A549 (cell line): Measurements from ENCODE around the gene AXL.

Experiments
- CBX8 ChIP-seq: fragments of 200-600 bp; sonication (generic); IDR thresholded peaks from 2 replicates; pipeline ENCODE4 v1.6.1; 2016
- CHD2 ChIP-seq: fragments of 150-350 bp; IDR thresholded peaks from 2 replicates; pipeline ENCODE4 v1.6.1; 2014; ENCODE audit warnings: low read length; ENCODE audit not compliant: partially characterized antibody
- CHD4 ChIP-seq: fragments of 200-600 bp; sonication (generic); IDR thresholded peaks from 2 replicates; pipeline ENCODE4 v1.6.1; 2016; ENCODE audit warnings: antibody characterized with exemption, mild to moderate bottlenecking, borderline replicate concordance
- ESRRA ChIP-seq: fragments of 150-350 bp; IDR thresholded peaks from 2 replicates; pipeline ENCODE4 v1.6.1; 2014; ENCODE audit warnings: mild to moderate bottlenecking, low read length, borderline replicate concordance
- HOXB5 ChIP-seq: fragments of 250-450 bp; sonication (Bioruptor Pico); IDR thresholded peaks from 2 replicates; pipeline ENCODE4 v1.5.0; 2020; ENCODE audit warnings: mild to moderate bottlenecking, moderate library complexity
- JUN ChIP-seq, 2 experiments: fragments of >200 bp; sonication (Bioruptor Twin); formaldehyde crosslinking; IDR thresholded peaks; 2 replicates in 1 of 2; 3 replicates in 1 of 2; pipeline ENCODE4 v1.6.1; 2016 to 2017
- MAFK ChIP-seq: fragments of 450-650 bp; IDR thresholded peaks from 2 replicates; pipeline ENCODE4 v1.6.1; 2014; ENCODE audit not compliant: partially characterized antibody
- NPAS2 ChIP-seq: fragments of 250-450 bp; sonication (Bioruptor Pico); IDR thresholded peaks from 2 replicates; pipeline ENCODE4 v1.8.0; 2022; ENCODE audit warnings: mild to moderate bottlenecking, moderate library complexity, borderline replicate concordance
- PHF8 ChIP-seq: fragments of 200-600 bp; sonication (generic); IDR thresholded peaks from 2 replicates; pipeline ENCODE4 v1.6.1; 2016; ENCODE audit warnings: low read depth, mild to moderate bottlenecking, antibody characterized with exemption, moderate library complexity, borderline replicate concordance
- POLR2A ChIP-seq: IDR thresholded peaks from 2 replicates; pipeline ENCODE4 v1.6.1; 2012; ENCODE audit warnings: mild to moderate bottlenecking, low read length
- RAD21 ChIP-seq, 2 experiments: fragments of >200 bp in 1 of 2; sonication (Bioruptor Twin) in 1 of 2; formaldehyde crosslinking in 1 of 2; IDR thresholded peaks in 1 of 2; conservative IDR thresholded peaks in 1 of 2; 2 replicates in 1 of 2; 3 replicates in 1 of 2; pipeline ENCODE4 v1.6.1; 2012 to 2018; ENCODE audit warnings: inconsistent platforms in 1 of 2
- RCOR1 ChIP-seq: fragments of 150-350 bp; IDR thresholded peaks from 2 replicates; pipeline ENCODE4 v1.6.1; 2014; ENCODE audit warnings: antibody characterized with exemption, low read length, low read depth
- TF ChIP-seq, protein P1 (sequence below): fragments of >200 bp; sonication (Bioruptor Twin); formaldehyde crosslinking; IDR thresholded peaks from 3 replicates; pipeline ENCODE4 v1.5.1; 2016
- TF ChIP-seq, protein P2 (sequence below): IDR thresholded peaks from 2 replicates; pipeline ENCODE4 v1.6.1; 2012

DNA sequence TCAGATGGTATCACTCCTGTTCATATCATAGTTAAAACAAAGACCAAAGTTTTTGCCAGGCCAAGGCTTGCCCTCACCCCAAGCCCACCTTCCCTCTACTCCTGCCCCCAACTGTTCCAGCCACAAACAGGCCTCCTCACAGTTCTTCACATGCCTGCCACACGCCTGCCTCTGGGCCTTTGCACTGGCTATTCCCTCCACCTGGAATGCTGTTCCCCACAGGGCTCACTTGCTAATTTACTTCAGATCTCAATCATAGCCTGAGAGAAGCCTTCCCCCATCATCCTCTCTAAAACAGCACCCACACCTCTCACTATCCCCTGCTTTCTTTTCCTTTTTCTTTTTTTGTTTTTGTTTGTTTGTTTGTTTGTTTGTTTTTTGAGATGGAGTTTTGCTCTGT lies 4.9 kb upstream of the AXL start:
- TF ChIP-seq, protein P1, sequence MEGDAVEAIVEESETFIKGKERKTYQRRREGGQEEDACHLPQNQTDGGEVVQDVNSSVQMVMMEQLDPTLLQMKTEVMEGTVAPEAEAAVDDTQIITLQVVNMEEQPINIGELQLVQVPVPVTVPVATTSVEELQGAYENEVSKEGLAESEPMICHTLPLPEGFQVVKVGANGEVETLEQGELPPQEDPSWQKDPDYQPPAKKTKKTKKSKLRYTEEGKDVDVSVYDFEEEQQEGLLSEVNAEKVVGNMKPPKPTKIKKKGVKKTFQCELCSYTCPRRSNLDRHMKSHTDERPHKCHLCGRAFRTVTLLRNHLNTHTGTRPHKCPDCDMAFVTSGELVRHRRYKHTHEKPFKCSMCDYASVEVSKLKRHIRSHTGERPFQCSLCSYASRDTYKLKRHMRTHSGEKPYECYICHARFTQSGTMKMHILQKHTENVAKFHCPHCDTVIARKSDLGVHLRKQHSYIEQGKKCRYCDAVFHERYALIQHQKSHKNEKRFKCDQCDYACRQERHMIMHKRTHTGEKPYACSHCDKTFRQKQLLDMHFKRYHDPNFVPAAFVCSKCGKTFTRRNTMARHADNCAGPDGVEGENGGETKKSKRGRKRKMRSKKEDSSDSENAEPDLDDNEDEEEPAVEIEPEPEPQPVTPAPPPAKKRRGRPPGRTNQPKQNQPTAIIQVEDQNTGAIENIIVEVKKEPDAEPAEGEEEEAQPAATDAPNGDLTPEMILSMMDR: no peak
- TF ChIP-seq JUN (IDR thresholded peaks at IDR 0.05) (no peak), NPAS2 (no peak), CHD4 (no peak), PHF8 (no peak), CHD2 (no peak), HOXB5 (CRISPR knock-in tag) (no peak), CBX8 (no peak), POLR2A (no peak), ESRRA (no peak), MAFK (no peak), RCOR1 (no peak), RAD21 (conservative IDR thresholded peaks at IDR 0.05 in 1 of 2, IDR thresholded peaks at IDR 0.05 in 1 of 2) (no peak)
- TF ChIP-seq, protein P2, sequence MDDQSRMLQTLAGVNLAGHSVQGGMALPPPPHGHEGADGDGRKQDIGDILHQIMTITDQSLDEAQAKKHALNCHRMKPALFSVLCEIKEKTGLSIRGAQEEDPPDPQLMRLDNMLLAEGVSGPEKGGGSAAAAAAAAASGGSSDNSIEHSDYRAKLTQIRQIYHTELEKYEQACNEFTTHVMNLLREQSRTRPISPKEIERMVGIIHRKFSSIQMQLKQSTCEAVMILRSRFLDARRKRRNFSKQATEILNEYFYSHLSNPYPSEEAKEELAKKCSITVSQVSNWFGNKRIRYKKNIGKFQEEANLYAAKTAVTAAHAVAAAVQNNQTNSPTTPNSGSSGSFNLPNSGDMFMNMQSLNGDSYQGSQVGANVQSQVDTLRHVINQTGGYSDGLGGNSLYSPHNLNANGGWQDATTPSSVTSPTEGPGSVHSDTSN: no peak
